ENCODE measurements around the gene PIK3R2.

DNA sequence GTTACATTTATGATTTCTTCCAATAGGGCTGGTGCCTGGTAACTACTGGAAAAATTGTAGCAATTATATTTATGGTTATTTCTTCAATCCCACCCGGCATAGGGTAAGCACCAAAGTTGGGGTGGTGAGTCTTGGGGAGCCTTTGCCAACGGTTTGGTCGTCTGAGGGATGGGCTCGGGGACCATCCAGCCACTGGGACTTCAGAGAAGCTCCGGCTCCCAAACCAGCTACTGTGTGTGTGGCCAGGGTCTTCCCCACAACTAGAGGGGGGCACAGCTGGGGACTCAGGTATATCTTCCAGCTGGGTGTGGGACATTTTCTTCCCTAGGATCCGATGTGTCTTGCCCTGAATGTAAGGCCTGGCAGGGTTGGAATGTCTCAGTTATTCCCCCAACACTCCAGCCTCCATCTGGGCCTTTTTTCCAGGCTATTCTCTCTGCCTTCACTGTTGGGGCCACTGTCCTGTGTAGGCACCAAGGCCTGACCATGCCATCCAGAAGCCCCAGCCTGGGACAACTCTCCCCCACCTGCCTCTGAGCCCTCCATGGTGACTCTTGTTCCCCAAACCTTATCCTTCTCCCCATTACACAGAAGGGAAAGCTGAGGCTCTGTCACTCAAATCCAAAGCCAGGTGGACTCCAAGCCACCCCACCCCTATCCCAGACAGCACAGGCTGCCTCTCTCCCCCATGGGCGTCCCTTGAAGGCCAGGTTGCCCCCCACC, 19.5 kb downstream of the PIK3R2 start:
- TF ChIP-seq POLR2A (IDR thresholded peaks at IDR 0.05) = no peak
- TF ChIP-seq, protein P1, sequence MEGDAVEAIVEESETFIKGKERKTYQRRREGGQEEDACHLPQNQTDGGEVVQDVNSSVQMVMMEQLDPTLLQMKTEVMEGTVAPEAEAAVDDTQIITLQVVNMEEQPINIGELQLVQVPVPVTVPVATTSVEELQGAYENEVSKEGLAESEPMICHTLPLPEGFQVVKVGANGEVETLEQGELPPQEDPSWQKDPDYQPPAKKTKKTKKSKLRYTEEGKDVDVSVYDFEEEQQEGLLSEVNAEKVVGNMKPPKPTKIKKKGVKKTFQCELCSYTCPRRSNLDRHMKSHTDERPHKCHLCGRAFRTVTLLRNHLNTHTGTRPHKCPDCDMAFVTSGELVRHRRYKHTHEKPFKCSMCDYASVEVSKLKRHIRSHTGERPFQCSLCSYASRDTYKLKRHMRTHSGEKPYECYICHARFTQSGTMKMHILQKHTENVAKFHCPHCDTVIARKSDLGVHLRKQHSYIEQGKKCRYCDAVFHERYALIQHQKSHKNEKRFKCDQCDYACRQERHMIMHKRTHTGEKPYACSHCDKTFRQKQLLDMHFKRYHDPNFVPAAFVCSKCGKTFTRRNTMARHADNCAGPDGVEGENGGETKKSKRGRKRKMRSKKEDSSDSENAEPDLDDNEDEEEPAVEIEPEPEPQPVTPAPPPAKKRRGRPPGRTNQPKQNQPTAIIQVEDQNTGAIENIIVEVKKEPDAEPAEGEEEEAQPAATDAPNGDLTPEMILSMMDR (IDR thresholded peaks at IDR 0.05) = no peak

Data from body of pancreas (tissue), 4 donors.